HG02884 (cell line): Measurements from ENCODE around the gene DNAH14.
"Not testable (repeated sequence)": the region's sequence is repeated elsewhere in the genome, so short reads cannot be mapped to it uniquely, and the experiment has no call there.

ENCODE experiments used
- ATAC-seq: cut with Tn5 transposase; IDR thresholded peaks from one replicate; pipeline ENCODE4 v1.9.1; 2021; ENCODE audit warnings: mild to moderate bottlenecking, moderate library complexity; ENCODE audit not compliant: unreplicated experiment

DNAH14 gene

DNA sequence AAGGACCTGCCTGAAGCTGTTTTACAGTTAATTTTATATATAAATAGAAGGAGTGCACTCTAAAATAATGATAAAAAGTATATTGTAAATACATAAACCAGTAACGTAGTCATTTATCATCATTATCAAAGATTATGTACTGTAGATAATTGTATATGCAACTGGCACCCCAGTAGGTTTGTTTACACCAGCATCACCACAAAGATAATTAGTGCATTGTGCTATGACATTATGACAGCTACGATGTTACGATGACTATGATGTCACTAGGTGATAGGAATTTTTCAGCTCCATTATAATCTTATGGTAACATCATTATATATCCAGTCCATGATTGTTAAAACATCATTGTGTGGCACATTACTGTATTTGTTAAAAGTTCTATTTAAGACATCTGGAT, 313.1 kb downstream of the DNAH14 start:
- ATAC-seq, result no peak

GRCh38 chr1:225250432-225250831, 321.0 kb downstream of the DNAH14 start:
- ATAC-seq, result peak; percentile 94

GRCh38 chr1:225253173-225253572, 323.7 kb downstream of the DNAH14 start:
- ATAC-seq, result no peak

GRCh38 chr1:225253784-225254183, 324.3 kb downstream of the DNAH14 start:
- no peak for ATAC-seq

DNA sequence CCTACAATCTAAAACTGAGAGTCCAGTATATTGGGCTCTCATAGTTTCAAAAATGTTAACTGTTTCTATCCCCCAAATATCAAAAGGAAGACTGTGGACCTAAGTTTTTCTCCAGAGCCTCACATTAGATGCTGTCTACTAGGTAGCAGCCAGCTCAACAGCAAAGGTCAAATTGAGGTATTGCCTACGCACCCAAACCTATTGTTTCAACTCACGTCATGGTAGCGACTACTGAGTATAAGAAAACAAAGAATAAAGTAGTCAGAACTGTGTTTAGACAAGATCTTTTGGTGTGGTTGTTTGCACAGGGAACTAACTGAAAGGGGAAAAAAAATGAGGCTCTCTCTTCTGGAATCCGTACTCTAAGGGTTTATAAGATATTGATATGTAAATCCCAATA, 325.2 kb downstream of the DNAH14 start:
- ATAC-seq, result no peak

DNA sequence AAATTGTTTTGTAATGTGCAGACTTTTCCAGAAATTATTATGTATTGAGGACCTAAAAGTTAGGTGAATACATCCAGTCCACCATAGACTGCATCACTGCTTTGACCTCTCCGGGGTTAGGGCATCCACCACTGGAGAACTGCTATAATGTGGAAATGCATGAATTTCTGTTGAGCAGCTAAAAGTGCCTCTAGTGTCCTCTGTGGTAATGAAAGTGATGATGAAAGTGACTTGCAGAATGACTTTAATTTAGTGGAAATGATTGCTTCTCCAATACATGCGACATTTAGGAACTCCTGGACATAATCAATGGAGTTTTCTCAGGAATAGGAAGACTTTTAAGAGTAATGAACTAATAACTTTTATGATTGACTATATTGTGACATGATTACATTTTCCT, 327.6 kb downstream of the DNAH14 start:
- no peak for ATAC-seq

DNA sequence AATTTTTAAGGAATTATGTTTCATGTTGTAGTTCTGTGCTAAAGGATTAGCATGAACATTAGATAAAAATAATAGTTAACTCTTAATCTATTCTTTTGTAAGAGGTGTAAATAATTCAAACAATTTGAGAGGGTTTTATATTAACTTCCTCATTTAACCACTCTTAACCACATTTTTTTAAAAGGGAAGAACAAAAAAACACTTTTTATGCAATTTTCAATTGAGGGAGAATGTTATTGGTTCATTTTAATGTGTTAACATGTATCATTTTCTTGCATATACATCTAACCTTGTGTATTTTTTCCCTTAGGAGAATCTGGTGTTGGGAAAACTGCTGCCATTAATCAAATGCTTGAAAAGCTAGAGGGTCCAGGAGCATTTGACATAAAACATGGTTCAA, 329.3 kb downstream of the DNAH14 start:
- ATAC-seq, result no peak

- no peak for ATAC-seq
Observed at GRCh38 chr1:225259542-225259941, 330.1 kb downstream of the DNAH14 start.

DNA sequence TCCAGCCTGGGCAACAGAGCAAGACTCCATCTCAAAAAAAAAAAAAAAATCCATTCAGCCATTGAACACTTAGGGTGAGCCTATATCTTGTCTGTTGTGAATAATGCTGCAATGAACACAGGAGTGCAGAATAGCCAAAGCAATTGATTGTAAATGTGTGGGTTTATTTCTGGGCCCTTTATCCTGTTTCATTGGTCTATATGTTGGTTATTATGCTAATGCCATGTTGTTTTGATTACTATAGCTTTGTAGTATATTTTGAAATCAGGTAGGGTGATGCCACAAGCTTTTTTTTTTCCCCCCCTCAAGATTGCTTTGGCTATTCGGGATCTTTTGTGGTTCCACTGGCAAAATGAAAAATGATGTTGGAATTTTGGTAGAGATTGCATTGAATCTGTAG, 330.8 kb downstream of the DNAH14 start:
- ATAC-seq, result no peak

DNA sequence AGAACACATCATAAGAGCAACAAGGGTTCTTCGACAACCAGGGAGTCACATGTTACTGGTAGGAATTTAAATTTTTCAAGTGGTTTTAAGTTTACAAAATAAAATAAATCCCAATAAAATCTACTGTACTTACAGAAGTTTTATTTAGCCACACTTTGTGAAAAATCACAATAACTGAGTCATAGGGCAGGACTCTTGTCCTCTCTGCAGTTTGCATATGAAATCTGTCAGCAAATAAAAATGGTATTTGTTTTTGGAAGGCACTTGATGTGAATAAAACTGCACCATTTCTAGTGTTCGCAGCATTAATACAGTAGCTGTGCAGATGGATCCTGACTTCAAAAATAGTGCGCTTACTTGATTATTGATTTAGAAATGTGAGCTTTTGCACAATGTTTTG, 348.0 kb downstream of the DNAH14 start:
- ATAC-seq, result no peak

GRCh38 chr1:225280563-225280962, 351.1 kb downstream of the DNAH14 start:
- no peak for ATAC-seq

DNA sequence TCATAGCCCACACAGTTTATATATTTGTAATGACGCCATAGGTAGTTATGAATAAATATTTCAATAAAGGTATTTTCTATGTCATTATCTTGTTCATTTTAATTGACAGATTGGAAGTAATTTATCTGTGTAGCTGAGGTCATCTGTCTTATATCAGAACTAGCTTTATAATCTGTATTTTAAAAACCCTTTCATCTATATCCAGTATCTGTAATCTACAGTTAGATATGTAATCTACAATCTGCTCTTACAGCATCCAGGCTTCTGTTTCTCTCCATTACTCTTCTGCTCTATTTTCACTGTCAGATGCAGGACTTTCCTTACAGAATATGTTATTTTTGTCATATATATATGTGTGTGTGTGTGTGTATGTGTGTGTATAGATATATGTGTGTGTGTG, 360.8 kb downstream of the DNAH14 start:
- no peak for ATAC-seq

GRCh38 chr1:225299624-225300023, 370.1 kb downstream of the DNAH14 start:
- no peak for ATAC-seq

GRCh38 chr1:225300381-225300780, 370.9 kb downstream of the DNAH14 start:
- ATAC-seq, result no peak

- ATAC-seq, result no peak
Observed at GRCh38 chr1:225304996-225305395, 375.5 kb downstream of the DNAH14 start.

GRCh38 chr1:225310544-225310943, 381.1 kb downstream of the DNAH14 start:
- ATAC-seq, result not testable (repeated sequence)

- peak; percentile 96 for ATAC-seq
Observed at GRCh38 chr1:225318706-225319575, 389.5 kb downstream of the DNAH14 start.

GRCh38 chr1:225319871-225320270, 390.4 kb downstream of the DNAH14 start:
- no peak for ATAC-seq

DNA sequence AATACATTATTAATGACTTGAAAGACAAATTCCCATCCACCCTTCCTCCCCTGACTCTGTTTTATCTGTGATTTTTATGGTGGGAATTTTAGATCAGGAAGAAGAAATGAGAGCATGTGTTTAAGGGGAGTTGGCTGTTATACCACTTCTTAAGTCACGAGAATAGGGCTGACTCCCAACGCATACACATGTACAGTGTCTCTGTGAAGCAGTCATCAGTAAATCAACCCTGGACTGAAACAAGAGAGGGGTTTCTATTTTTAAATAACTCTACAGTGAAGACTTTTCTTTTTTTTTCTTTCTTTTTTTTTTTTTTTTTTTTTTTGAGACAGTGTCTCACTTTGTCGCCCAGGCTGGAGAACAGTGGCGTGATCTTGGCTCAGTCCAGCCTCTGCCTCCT, 392.3 kb downstream of the DNAH14 start:
- ATAC-seq, result no peak

GRCh38 chr1:225329041-225329440, 399.6 kb downstream of the DNAH14 start:
- no peak for ATAC-seq

DNA sequence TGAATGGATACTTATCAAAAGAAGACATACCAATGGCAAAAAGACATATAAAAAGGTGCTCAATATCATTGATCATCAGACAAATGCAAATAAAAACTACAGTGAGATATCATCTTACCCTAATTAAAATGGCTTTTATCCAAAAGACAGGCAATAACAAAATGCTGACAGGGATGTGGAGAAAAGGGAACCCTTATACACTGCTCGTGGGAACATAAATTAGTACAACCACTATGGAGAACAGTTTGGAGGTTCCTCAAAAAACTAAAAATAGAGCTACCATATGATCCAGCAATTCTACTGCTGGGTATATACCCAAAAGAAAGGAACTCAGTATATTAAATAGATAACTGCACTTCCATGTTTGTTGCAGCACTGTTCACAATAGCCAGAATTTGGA, 400.5 kb downstream of the DNAH14 start:
- ATAC-seq, result not testable (repeated sequence)

DNA sequence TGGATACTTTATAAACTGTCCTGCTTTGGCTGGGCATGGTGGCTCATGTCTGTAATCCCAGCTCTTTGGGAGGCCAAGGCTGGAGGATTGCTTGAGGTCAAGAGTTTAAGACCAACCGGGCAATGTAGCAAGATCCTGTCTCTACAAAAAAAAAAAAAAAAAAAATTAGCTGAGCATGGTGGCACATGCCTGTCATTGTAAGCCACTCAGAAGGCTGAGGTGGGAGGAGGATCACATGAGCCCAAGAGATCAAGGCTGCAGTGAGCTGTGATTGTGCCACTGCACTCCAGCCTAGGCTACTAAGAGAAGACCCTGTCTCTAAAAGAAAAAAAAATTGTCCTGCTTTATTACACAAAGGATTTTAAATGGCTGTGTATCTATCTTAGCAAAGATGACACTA, 403.2 kb downstream of the DNAH14 start:
- ATAC-seq, result no peak
